ENCODE data around the gene KLHL5.

Gene KLHL5

GRCh38 chr4:39063430-39063829, 1.4 kb downstream of the KLHL5 start:
- no peak overlapping the region for H3K27ac ChIP-seq (ENCODE audit: low read depth, low read length)
- H3K27me3 ChIP-seq (ENCODE audit: low read length): no peaks in the 10 kb centered on the region
- no peaks in the 10 kb centered on the region; the same call in 1 of the 2 replicates for H3F3A ChIP-seq (ENCODE audit: insufficient read depth)
- peaks cover 15% of the 10 kb centered on the region; the same call in 1 of the 2 replicates for H3K79me2 ChIP-seq (ENCODE audit: insufficient read depth, low read length)
- H3K4me3 ChIP-seq (ENCODE audit: insufficient read depth, low read length, poor library complexity, severe bottlenecking): no peak overlapping the region
- no peaks in the 10 kb centered on the region for H3K36me3 ChIP-seq (ENCODE audit: low read length)
- no peaks in the 10 kb centered on the region for H3K9me3 ChIP-seq (ENCODE audit: insufficient read depth, low read length)
- H3K9ac ChIP-seq (ENCODE audit: low read length): no peak overlapping the region
- no peaks in the 10 kb centered on the region for H3K9me2 ChIP-seq (replicated peaks; ENCODE audit: insufficient read depth, low read length)
- TF ChIP-seq EZH2phosphoT487 (conservative IDR thresholded peaks at IDR 0.05; ENCODE audit: low read length): no peak
- TF ChIP-seq CTCF (IDR thresholded peaks at IDR 0.05; ENCODE audit: insufficient read depth, low read length, poor library complexity, severe bottlenecking): no peak
- H2AFZ ChIP-seq (ENCODE audit: low read depth, low read length, severe bottlenecking): no peak overlapping the region
- H3K4me2 ChIP-seq (ENCODE audit: low read depth, low read length, poor library complexity, severe bottlenecking): no peak overlapping the region
- peaks cover 2% of the 10 kb centered on the region; the same call in 1 of the 2 replicates for H4K20me1 ChIP-seq (ENCODE audit: low read depth, low read length)

- Histone ChIP-seq H3K4me3 (ENCODE audit: insufficient read depth, low read length, poor library complexity, severe bottlenecking) (no peak overlapping the region), H3K4me2 (ENCODE audit: low read depth, low read length, poor library complexity, severe bottlenecking) (no peak overlapping the region), H3K36me3 (ENCODE audit: low read length) (no peaks in the 10 kb centered on the region), H2AFZ (ENCODE audit: low read depth, low read length, severe bottlenecking) (no peak overlapping the region), H3K9me2 (replicated peaks; ENCODE audit: insufficient read depth, low read length) (no peaks in the 10 kb centered on the region), H3K27ac (ENCODE audit: low read depth, low read length) (no peak overlapping the region), H4K20me1 (ENCODE audit: low read depth, low read length) (0 out of 2 replicates have a peak, but pooled peaks cover 2% of the 10 kb centered on the region), H3F3A (ENCODE audit: insufficient read depth) (no peaks in the 10 kb centered on the region; the same call in 1 of the 2 replicates), H3K9me3 (ENCODE audit: insufficient read depth, low read length) (no peaks in the 10 kb centered on the region), H3K27me3 (ENCODE audit: low read length) (no peaks in the 10 kb centered on the region), H3K79me2 (ENCODE audit: insufficient read depth, low read length) (peaks cover 11% of the 10 kb centered on the region; the same call in 1 of the 2 replicates), H3K9ac (ENCODE audit: low read length) (no peak overlapping the region)
- TF ChIP-seq EZH2phosphoT487 (conservative IDR thresholded peaks at IDR 0.05; ENCODE audit: low read length) (no peak), CTCF (IDR thresholded peaks at IDR 0.05; ENCODE audit: insufficient read depth, low read length, poor library complexity, severe bottlenecking) (no peak)
Measured at GRCh38 chr4:39066371-39066770, 4.3 kb downstream of the KLHL5 start.

- H4K20me1 ChIP-seq (ENCODE audit: low read depth, low read length): no peaks in the 10 kb centered on the region
- no peak for TF ChIP-seq CTCF (IDR thresholded peaks at IDR 0.05; ENCODE audit: insufficient read depth, low read length, poor library complexity, severe bottlenecking)
- TF ChIP-seq EZH2phosphoT487 (conservative IDR thresholded peaks at IDR 0.05; ENCODE audit: low read length): no peak
- no peak overlapping the region for H2AFZ ChIP-seq (ENCODE audit: low read depth, low read length, severe bottlenecking)
- no peak overlapping the region for H3K4me3 ChIP-seq (ENCODE audit: insufficient read depth, low read length, poor library complexity, severe bottlenecking)
- H3K4me2 ChIP-seq (ENCODE audit: low read depth, low read length, poor library complexity, severe bottlenecking): no peak overlapping the region
- H3K9ac ChIP-seq (ENCODE audit: low read length): no peak overlapping the region
- H3K9me2 ChIP-seq (replicated peaks; ENCODE audit: insufficient read depth, low read length): no peaks in the 10 kb centered on the region
- H3K36me3 ChIP-seq (ENCODE audit: low read length): no peaks in the 10 kb centered on the region
- H3K9me3 ChIP-seq (ENCODE audit: insufficient read depth, low read length): no peaks in the 10 kb centered on the region
- no peak overlapping the region for H3K27ac ChIP-seq (ENCODE audit: low read depth, low read length)
- no peaks in the 10 kb centered on the region for H3K27me3 ChIP-seq (ENCODE audit: low read length)
- peaks cover 6% of the 10 kb centered on the region; the same call in 1 of the 2 replicates for H3K79me2 ChIP-seq (ENCODE audit: insufficient read depth, low read length)
- no peaks in the 10 kb centered on the region; the same call in 1 of the 2 replicates for H3F3A ChIP-seq (ENCODE audit: insufficient read depth)
Measured at GRCh38 chr4:39067031-39067430, 5.0 kb downstream of the KLHL5 start.
